B cell (primary cell): ENCODE results near the gene DLG2. TPM values are rescaled to one million over a fixed set of nuclear protein-coding genes. Genes with fewer than 3 reads are reported as not detected.

Experiments
- ATAC-seq: fragments of 200-7000 bp; cut with Tn5 transposase; one replicate; pipeline ENCODE4 v1.10.0; 2021; ENCODE audit warnings: low read depth, mild to moderate bottlenecking, moderate number of reproducible peaks, moderate library complexity
- CTCF ChIA-PET: fragments of 350-600 bp; sonication (Branson Sonifier 250); formaldehyde crosslinking; loops from one replicate; lab custom pipeline; 2021; ENCODE audit warnings: antibody characterized with exemption, inconsistent platforms; lab: Charles Lee
- POLR2A ChIA-PET: fragments of 350-600 bp; sonication (Branson Sonifier 250); formaldehyde crosslinking; loops from one replicate; lab custom pipeline; 2021; ENCODE audit warnings: antibody characterized with exemption; lab: Charles Lee
- DNase-seq: peaks from one replicate; pipeline ENCODE4 v3.0.0; 2013
- H2AFZ ChIP-seq: 2 replicates; pipeline ENCODE4 v1.6.1; 2012; ENCODE audit warnings: mild to moderate bottlenecking, low read depth, low read length; ENCODE audit not compliant: insufficient read depth, poor library complexity, severe bottlenecking
- H3K27ac ChIP-seq, 2 donors: 1 replicate in 1 of 2; 2 replicates in 1 of 2; pipeline ENCODE4 v1.5.1; 2012 to 2013; ENCODE audit warnings: low read length in 2 of 2, mild to moderate bottlenecking in 2 of 2, moderate library complexity in 1 of 2
- H3K27me3 ChIP-seq, 4 experiments: fragments of 200-600 bp in 1 of 4; sonication (generic) in 1 of 4; replicated peaks in 1 of 4; 1 replicate in 2 of 4; 2 replicates in 2 of 4; pipeline versions ENCODE4 v1.6.1 to v1.7.0; 2013 to 2016; ENCODE audit warnings: low read length in 3 of 4, mild to moderate bottlenecking in 2 of 4, mixed read lengths in 1 of 4, moderate library complexity in 1 of 4; ENCODE audit not compliant: insufficient read depth in 4 of 4, control insufficient read depth in 3 of 4; ENCODE audit errors: control extremely low read depth in 1 of 4
- H3K36me3 ChIP-seq, 2 experiments: replicated peaks in 1 of 2; 1 replicate in 1 of 2; 2 replicates in 1 of 2; pipeline versions ENCODE4 v1.6.1 to v1.7.1; 2013; ENCODE audit warnings: low read length in 1 of 2; ENCODE audit not compliant: insufficient read depth in 2 of 2, control insufficient read depth in 1 of 2; ENCODE audit errors: control extremely low read depth in 1 of 2, extremely low read depth in 1 of 2
- H3K4me1 ChIP-seq, 2 donors: fragments of 200-600 bp in 1 of 2; sonication (generic) in 1 of 2; 1 replicate in 1 of 2; 2 replicates in 1 of 2; pipeline versions ENCODE4 v1.5.1 to v1.6.1; 2013 to 2017; ENCODE audit warnings: low read length in 2 of 2; ENCODE audit not compliant: control insufficient read depth in 2 of 2, insufficient read depth in 2 of 2
- H3K4me2 ChIP-seq: replicated peaks from 2 replicates; pipeline ENCODE3; 2012; ENCODE audit warnings: mild to moderate bottlenecking, low read depth, low read length; ENCODE audit not compliant: poor library complexity, severe bottlenecking
- H3K4me3 ChIP-seq, 5 experiments: fragments of 200-600 bp in 1 of 5; sonication (generic) in 1 of 5; 1 replicate in 3 of 5; 2 replicates in 2 of 5; pipeline versions ENCODE4 v1.5.1 to v1.7.0; 2011 to 2016; ENCODE audit warnings: low read length in 4 of 5, mild to moderate bottlenecking in 4 of 5, low read depth in 2 of 5, control low read depth in 1 of 5, moderate library complexity in 1 of 5; ENCODE audit not compliant: insufficient read depth in 1 of 5; ENCODE audit errors: control extremely low read depth in 1 of 5, extremely low read depth in 1 of 5
- H3K79me2 ChIP-seq: fragments of 200-600 bp; sonication (generic); one replicate; pipeline ENCODE4 v1.6.0; 2016; ENCODE audit warnings: low read length; ENCODE audit not compliant: control insufficient read depth, insufficient read depth
- H3K9ac ChIP-seq: fragments of 200-600 bp; sonication (generic); 2 replicates; pipeline ENCODE4 v1.6.1; 2017; ENCODE audit warnings: mild to moderate bottlenecking, low read length, moderate library complexity
- H3K9me3 ChIP-seq, 3 donors: one replicate each; pipeline versions ENCODE4 v1.6.1 to v1.7.1; 2013; ENCODE audit warnings: low read length in 2 of 3; ENCODE audit not compliant: control insufficient read depth in 2 of 3, insufficient read depth in 1 of 3; ENCODE audit errors: control extremely low read depth in 1 of 3
- H4K20me1 ChIP-seq: 2 replicates; pipeline ENCODE4 v1.6.0; 2012; ENCODE audit warnings: mild to moderate bottlenecking, low read length; ENCODE audit not compliant: insufficient read depth, control insufficient read depth, poor library complexity, severe bottlenecking
- H3K27ac Mint-ChIP-seq: one replicate; pipeline ENCODE4 v1.8.0; 2021; ENCODE audit warnings: mixed read lengths
- H3K27me3 Mint-ChIP-seq: one replicate; pipeline ENCODE4 v1.8.0; 2021; ENCODE audit warnings: mixed read lengths
- H3K4me1 Mint-ChIP-seq: one replicate; pipeline ENCODE4 v1.8.0; 2021; ENCODE audit warnings: mixed read lengths
- H3K4me3 Mint-ChIP-seq: one replicate; pipeline ENCODE4 v1.8.0; 2021; ENCODE audit warnings: mixed read lengths
- H3K9me3 Mint-ChIP-seq: one replicate; pipeline ENCODE4 v1.8.0; 2022; ENCODE audit warnings: mixed read lengths; ENCODE audit not compliant: insufficient read depth
- CTCF ChIP-seq: fragments of 200-600 bp; IDR thresholded peaks from one replicate; pipeline ENCODE4 v1.8.0; 2022; ENCODE audit warnings: antibody characterized with exemption, mild to moderate bottlenecking
- EZH2 ChIP-seq: IDR thresholded peaks from 2 replicates; pipeline ENCODE4 v1.6.1; 2012; ENCODE audit warnings: borderline replicate concordance, low read depth, mild to moderate bottlenecking, moderate library complexity, low read length; ENCODE audit not compliant: insufficient read depth, poor library complexity, severe bottlenecking
- WGBS: methylation state at CpG from one replicate; pipeline ENCODE4 v1.1.5; 2013; ENCODE audit warnings: missing lambda C conversion rate; ENCODE audit not compliant: insufficient coverage; 5-methylcytosine and 5-hydroxymethylcytosine counted together
- intact Hi-C: fragments of 100-400 bp; cut with micrococcal nuclease; formaldehyde crosslinking; loops from one replicate; pipeline ENCODE4 v1.10.0; 2022
- polyA plus RNA-seq: library from polyadenylated mRNA; depleted of rRNA; stranded (reverse); fragments of >200 nt; gene quantifications from 2 replicates; pipeline ENCODE4 v1.2.3, GENCODE V29; 2012
- total RNA-seq, 2 donors: library from RNA; stranded (reverse); fragments of 120-200 nt in 1 of 2; gene quantifications; 1 replicate in 1 of 2; 2 replicates in 1 of 2; pipeline versions ENCODE4 v1.2.3 to v1.2.4, GENCODE V29; 2013 to 2022

The DLG2 gene
- total and polyA plus RNA-seq, 2 donors (not counting 1 experiment from before 2014, with no cell fraction given), result 0.54 to 5.4 TPM

GRCh38 chr11:83613767-83614121, 2013.4 kb downstream of the DLG2 start:
- Mint-ChIP-seq H3K4me3 (no peak overlapping the region), H3K27ac (no peak overlapping the region), H3K27me3 (peaks cover 3% of the 10 kb centered on the region), H3K9me3 (no peaks in the 10 kb centered on the region), H3K4me1 (peaks cover 5% of the 10 kb centered on the region)
- Histone ChIP-seq H3K4me2 (no peak overlapping the region), H3K4me1 (no peaks in the 10 kb centered on the region), H3K36me3 (no peaks in the 10 kb centered on the region), H4K20me1 (no peaks in the 10 kb centered on the region), H3K79me2 (no peaks in the 10 kb centered on the region), H3K9ac (no peak overlapping the region), H3K4me3 (no peak overlapping the region), H3K27me3 (peaks cover 0 to 4% (median 0%) of the 10 kb centered on the region in 4 experiments), H3K9me3 (peaks cover 0 to 1% (median 0%) of the 10 kb centered on the region in 3 donors), H2AFZ (no peak overlapping the region), H3K27ac (no peak overlapping the region)
- ATAC-seq (no peak), DNase-seq (no peak)
- ChIA-PET POLR2A (no interaction called here), CTCF (no interaction called here)
- 50% methylated on average over 2 of the region's 2 CpGs for WGBS
- intact Hi-C loops, result no loop called here
- TF ChIP-seq EZH2, result no peak
- no peak for TF ChIP-seq CTCF

DNA sequence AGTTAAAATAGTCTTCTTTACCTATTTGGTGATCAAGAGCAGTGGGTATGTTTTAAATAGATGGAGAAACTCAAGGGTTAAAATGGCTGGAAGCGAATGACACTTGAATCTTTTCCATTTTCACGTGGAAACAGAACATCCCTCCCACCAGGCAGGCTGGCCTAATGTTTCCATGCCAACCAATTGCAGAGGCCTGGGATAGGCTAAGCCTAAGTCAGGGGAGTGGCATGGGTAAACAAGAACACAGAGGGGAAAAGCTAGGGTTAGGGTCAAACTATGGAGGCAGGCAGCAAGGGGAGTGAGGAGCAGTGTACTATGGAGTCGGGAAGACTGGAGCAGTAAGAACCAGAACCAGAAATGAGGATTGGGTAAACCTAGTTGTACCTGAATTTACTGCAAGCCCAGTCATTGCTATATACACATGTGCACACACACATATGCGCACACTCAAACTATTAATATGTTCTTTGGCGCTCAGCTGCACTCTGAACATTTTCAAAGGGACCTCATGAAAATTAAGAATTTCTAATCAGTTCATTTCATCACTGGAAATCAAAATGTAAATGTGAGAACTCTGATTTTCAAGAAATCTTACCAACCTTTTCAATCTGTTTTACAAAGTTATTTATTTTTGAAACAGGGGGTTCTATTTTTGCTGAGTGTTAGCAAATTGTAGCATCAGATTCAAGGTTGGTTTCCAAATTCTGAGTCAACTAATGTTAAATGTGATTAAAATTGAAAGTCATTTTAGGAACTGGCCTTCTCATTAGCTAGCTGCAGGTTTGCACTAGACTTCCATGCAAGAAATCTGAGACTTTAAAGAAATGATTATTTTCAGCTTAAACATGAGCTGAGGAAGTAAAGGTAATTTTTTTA, 2014.0 kb downstream of the DLG2 start:
- H4K20me1 ChIP-seq, result no peaks in the 10 kb centered on the region
- ChIA-PET POLR2A (no interaction called here), CTCF (no interaction called here)
- intact Hi-C loops, result no loop called here
- no peaks in the 10 kb centered on the region for H3K9me3 Mint-ChIP-seq
- no peak overlapping the region for H3K4me3 ChIP-seq
- TF ChIP-seq EZH2, result no peak
- TF ChIP-seq CTCF, result no peak
- no peaks in the 10 kb centered on the region for H3K79me2 ChIP-seq
- H3K4me1 ChIP-seq, result no peaks in the 10 kb centered on the region
- ATAC-seq (no peak), DNase-seq (no peak)
- H3K27ac ChIP-seq, result no peak overlapping the region
- H3K4me1 Mint-ChIP-seq, result peaks cover 5% of the 10 kb centered on the region
- H3K4me2 ChIP-seq, result no peak overlapping the region
- peaks cover 0 to 1% (median 0%) of the 10 kb centered on the region in 3 donors for H3K9me3 ChIP-seq
- WGBS, result 60% methylated on average over 1 of the region's 5 CpGs
- no peaks in the 10 kb centered on the region for H3K36me3 ChIP-seq
- no peak overlapping the region for H3K4me3 Mint-ChIP-seq
- H3K27me3 Mint-ChIP-seq, result no peaks in the 10 kb centered on the region
- no peak overlapping the region for H3K27ac Mint-ChIP-seq
- peaks cover 0 to 3% (median 0%) of the 10 kb centered on the region in 4 experiments for H3K27me3 ChIP-seq
- H2AFZ ChIP-seq, result no peak overlapping the region
- no peak overlapping the region for H3K9ac ChIP-seq
